Kidney tubule cell (primary cell): ENCODE results near the gene HLX.

Experiments used
- DNase-seq: peaks from one replicate; pipeline ENCODE4 v3.0.0-alpha.2; 2018; ENCODE audit warnings: low spot score

Gene HLX

GRCh38 chr1:220882061-220882891 lies 3.0 kb downstream of the HLX start:
- no peak for DNase-seq

GRCh38 chr1:220884109-220884980 lies 5.1 kb downstream of the HLX start:
- no peak for DNase-seq

- DNase-seq, result no peak
Measured at GRCh38 chr1:220884981-220885918, 6.0 kb downstream of the HLX start.

GRCh38 chr1:220885971-220886370 lies 6.7 kb downstream of the HLX start:
- no peak for DNase-seq

- no peak for DNase-seq
Measured at GRCh38 chr1:220886470-220887201, 7.4 kb downstream of the HLX start.

- no peak for DNase-seq
Measured at GRCh38 chr1:220887202-220887519, 7.9 kb downstream of the HLX start.

- no peak for DNase-seq
Measured at GRCh38 chr1:220887520-220888416, 8.5 kb downstream of the HLX start.

- no peak for DNase-seq
Measured at GRCh38 chr1:220888417-220888986, 9.3 kb downstream of the HLX start.

GRCh38 chr1:220889333-220889732 lies 10.1 kb downstream of the HLX start:
- no peak for DNase-seq

GRCh38 chr1:220889848-220890287 lies 10.6 kb downstream of the HLX start:
- DNase-seq, result no peak

GRCh38 chr1:220890602-220891001 lies 11.4 kb downstream of the HLX start:
- DNase-seq, result no peak

- no peak for DNase-seq
Measured at GRCh38 chr1:220891224-220892085, 12.2 kb downstream of the HLX start.

GRCh38 chr1:220892086-220892376 lies 12.8 kb downstream of the HLX start:
- no peak for DNase-seq

GRCh38 chr1:220892997-220893700 lies 13.9 kb downstream of the HLX start:
- no peak for DNase-seq

GRCh38 chr1:220893701-220894024 lies 14.4 kb downstream of the HLX start:
- no peak for DNase-seq

GRCh38 chr1:220894025-220894923 lies 15.0 kb downstream of the HLX start:
- DNase-seq, result no peak

- no peak for DNase-seq
Measured at GRCh38 chr1:220894924-220895256, 15.6 kb downstream of the HLX start.

- DNase-seq, result no peak
Measured at GRCh38 chr1:220895412-220895946, 16.2 kb downstream of the HLX start.
